ENCODE measurements around the gene CD300E. TPM values are rescaled to one million over a fixed set of nuclear protein-coding genes. Genes with fewer than 3 reads are reported as not detected.

Gene CD300E
- total and polyA plus RNA-seq, 2 of the 13 experiments (the other 11 are each of a cell fraction or from before 2014, with no cell fraction given): not detected

DNA sequence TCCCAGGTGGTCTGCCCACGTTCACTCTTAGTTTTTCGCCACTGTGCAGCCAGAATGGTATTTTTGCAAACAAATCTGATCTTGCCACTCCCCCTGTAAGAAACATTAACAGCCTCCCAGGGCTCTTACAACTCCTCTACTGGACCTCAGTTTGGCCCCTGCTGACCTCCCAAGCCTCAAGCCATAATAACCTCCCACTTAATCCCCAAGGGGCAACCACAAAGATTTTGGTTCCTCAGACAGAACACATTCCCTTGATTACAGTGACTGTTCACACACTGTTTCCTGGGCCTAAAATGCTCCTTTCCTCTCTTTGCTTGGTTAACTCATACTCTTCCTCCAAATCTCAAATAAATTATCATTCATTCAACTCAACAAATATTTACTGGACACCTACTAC is 21.5 kb upstream of the CD300E start:
- no peak for ATAC-seq
- Histone ChIP-seq H3K9ac (ENCODE audit: insufficient read depth, low read depth, low read length) (no peak overlapping the region), H3K4me1 (ENCODE audit: insufficient read depth, low read length) (no peaks in the 10 kb centered on the region), H2AFZ (ENCODE audit: low read length) (no peak overlapping the region), H3K79me2 (ENCODE audit: insufficient read depth, low read length) (no peaks in the 10 kb centered on the region), H3K27me3 (ENCODE audit: control insufficient read depth in 1 of 2, insufficient read depth in 2 of 2, low read length in 2 of 2) (peaks cover 6 to 54% of the 10 kb centered on the region in 2 experiments; a peak in 4 of 5 replicates), H3K9me3 (ENCODE audit: low read length) (no peaks in the 10 kb centered on the region), H3K27ac (ENCODE audit: extremely low read length, insufficient read depth, low read length) (no peak overlapping the region), H4K20me1 (ENCODE audit: insufficient read depth, low read length) (no peaks in the 10 kb centered on the region), H3K4me2 (ENCODE audit: low read depth, low read length) (no peak overlapping the region), H3K36me3 (replicated peaks in 1 of 2; ENCODE audit: control insufficient read depth in 1 of 2, insufficient read depth in 2 of 2, low read length in 2 of 2) (no peaks in the 10 kb centered on the region), H3K4me3 (replicated peaks in 1 of 3; ENCODE audit: insufficient read depth in 1 of 3, low read depth in 2 of 3, low read length in 3 of 3) (no peak overlapping the region)
- intact Hi-C loops (cut with micrococcal nuclease; ENCODE audit: unreplicated experiment): no loop called here
- in situ Hi-C loops (cut with HindIII; ENCODE audit: extremely low pct_ligation_motif_present, low pct_unique_long_range_greater_than_20kb): no loop called here
- no peak for FAIRE-seq
- TF ChIP-seq CCDC6 (CRISPR knock-in tag; IDR thresholded peaks at IDR 0.05) (no peak), ZNF484 (CRISPR knock-in tag; IDR thresholded peaks at IDR 0.05; ENCODE audit: borderline replicate concordance, low read depth) (no peak), ZNF570 (CRISPR knock-in tag; IDR thresholded peaks at IDR 0.05; ENCODE audit: borderline replicate concordance) (no peak), PBX3 (CRISPR knock-in tag; IDR thresholded peaks at IDR 0.05; ENCODE audit: borderline replicate concordance) (no peak), BORCS8-MEF2B (CRISPR knock-in tag; IDR thresholded peaks at IDR 0.05) (no peak), ARID2 (CRISPR knock-in tag; IDR thresholded peaks at IDR 0.05; ENCODE audit: borderline replicate concordance) (no peak), KMT2A (CRISPR knock-in tag; IDR thresholded peaks at IDR 0.05) (no peak), ZSCAN20 (CRISPR knock-in tag; IDR thresholded peaks at IDR 0.05; ENCODE audit: borderline replicate concordance) (no peak), ZNF615 (CRISPR knock-in tag; IDR thresholded peaks at IDR 0.05; ENCODE audit: borderline replicate concordance) (no peak), PBX2 (CRISPR knock-in tag; IDR thresholded peaks at IDR 0.05) (no peak), ZNF318 (CRISPR knock-in tag; IDR thresholded peaks at IDR 0.05) (no peak)
- no TSS peak for BruUV-seq (replicated peaks)
- POLR2A ChIA-PET: no interaction called here
- WGBS (ENCODE audit: low lambda C conversion rate): 2% methylated on average over 2 of the region's 2 CpGs
- CTCF ChIA-PET (ENCODE audit: low intra/inter-chr PET ratio, low total read pairs): no interaction called here
- no peak for DNase-seq (ENCODE audit: low spot score)

Measured in HepG2 (cell line).